B cell (primary cell): ENCODE data around the gene TBX10. TPM values are rescaled to one million over a fixed set of nuclear protein-coding genes. Genes with fewer than 3 reads are reported as not detected.

Source experiments
- ATAC-seq: fragments of 200-7000 bp; cut with Tn5 transposase; one replicate; pipeline ENCODE4 v1.10.0; 2021; ENCODE audit warnings: low read depth, mild to moderate bottlenecking, moderate number of reproducible peaks, moderate library complexity
- CTCF ChIA-PET: fragments of 350-600 bp; sonication (Branson Sonifier 250); formaldehyde crosslinking; loops from one replicate; lab custom pipeline; 2021; ENCODE audit warnings: antibody characterized with exemption, inconsistent platforms; lab: Charles Lee
- POLR2A ChIA-PET: fragments of 350-600 bp; sonication (Branson Sonifier 250); formaldehyde crosslinking; loops from one replicate; lab custom pipeline; 2021; ENCODE audit warnings: antibody characterized with exemption; lab: Charles Lee
- DNase-seq: peaks from one replicate; pipeline ENCODE4 v3.0.0; 2013
- H2AFZ ChIP-seq: 2 replicates; pipeline ENCODE4 v1.6.1; 2012; ENCODE audit warnings: mild to moderate bottlenecking, low read depth, low read length; ENCODE audit not compliant: insufficient read depth, poor library complexity, severe bottlenecking
- H3K27ac ChIP-seq, 2 donors: 1 replicate in 1 of 2; 2 replicates in 1 of 2; pipeline ENCODE4 v1.5.1; 2012 to 2013; ENCODE audit warnings: low read length in 2 of 2, mild to moderate bottlenecking in 2 of 2, moderate library complexity in 1 of 2
- H3K27me3 ChIP-seq, 4 experiments: fragments of 200-600 bp in 1 of 4; sonication (generic) in 1 of 4; replicated peaks in 1 of 4; 1 replicate in 2 of 4; 2 replicates in 2 of 4; pipeline versions ENCODE4 v1.6.1 to v1.7.0; 2013 to 2016; ENCODE audit warnings: low read length in 3 of 4, mild to moderate bottlenecking in 2 of 4, mixed read lengths in 1 of 4, moderate library complexity in 1 of 4; ENCODE audit not compliant: insufficient read depth in 4 of 4, control insufficient read depth in 3 of 4; ENCODE audit errors: control extremely low read depth in 1 of 4
- H3K36me3 ChIP-seq, 2 experiments: replicated peaks in 1 of 2; 1 replicate in 1 of 2; 2 replicates in 1 of 2; pipeline versions ENCODE4 v1.6.1 to v1.7.1; 2013; ENCODE audit warnings: low read length in 1 of 2; ENCODE audit not compliant: insufficient read depth in 2 of 2, control insufficient read depth in 1 of 2; ENCODE audit errors: control extremely low read depth in 1 of 2, extremely low read depth in 1 of 2
- H3K4me1 ChIP-seq, 2 donors: fragments of 200-600 bp in 1 of 2; sonication (generic) in 1 of 2; 1 replicate in 1 of 2; 2 replicates in 1 of 2; pipeline versions ENCODE4 v1.5.1 to v1.6.1; 2013 to 2017; ENCODE audit warnings: low read length in 2 of 2; ENCODE audit not compliant: control insufficient read depth in 2 of 2, insufficient read depth in 2 of 2
- H3K4me2 ChIP-seq: replicated peaks from 2 replicates; pipeline ENCODE3; 2012; ENCODE audit warnings: mild to moderate bottlenecking, low read depth, low read length; ENCODE audit not compliant: poor library complexity, severe bottlenecking
- H3K4me3 ChIP-seq, 5 experiments: fragments of 200-600 bp in 1 of 5; sonication (generic) in 1 of 5; 1 replicate in 3 of 5; 2 replicates in 2 of 5; pipeline versions ENCODE4 v1.5.1 to v1.7.0; 2011 to 2016; ENCODE audit warnings: low read length in 4 of 5, mild to moderate bottlenecking in 4 of 5, low read depth in 2 of 5, control low read depth in 1 of 5, moderate library complexity in 1 of 5; ENCODE audit not compliant: insufficient read depth in 1 of 5; ENCODE audit errors: control extremely low read depth in 1 of 5, extremely low read depth in 1 of 5
- H3K79me2 ChIP-seq: fragments of 200-600 bp; sonication (generic); one replicate; pipeline ENCODE4 v1.6.0; 2016; ENCODE audit warnings: low read length; ENCODE audit not compliant: control insufficient read depth, insufficient read depth
- H3K9ac ChIP-seq: fragments of 200-600 bp; sonication (generic); 2 replicates; pipeline ENCODE4 v1.6.1; 2017; ENCODE audit warnings: mild to moderate bottlenecking, low read length, moderate library complexity
- H3K9me3 ChIP-seq, 3 donors: one replicate each; pipeline versions ENCODE4 v1.6.1 to v1.7.1; 2013; ENCODE audit warnings: low read length in 2 of 3; ENCODE audit not compliant: control insufficient read depth in 2 of 3, insufficient read depth in 1 of 3; ENCODE audit errors: control extremely low read depth in 1 of 3
- H4K20me1 ChIP-seq: 2 replicates; pipeline ENCODE4 v1.6.0; 2012; ENCODE audit warnings: mild to moderate bottlenecking, low read length; ENCODE audit not compliant: insufficient read depth, control insufficient read depth, poor library complexity, severe bottlenecking
- H3K27ac Mint-ChIP-seq: one replicate; pipeline ENCODE4 v1.8.0; 2021; ENCODE audit warnings: mixed read lengths
- H3K27me3 Mint-ChIP-seq: one replicate; pipeline ENCODE4 v1.8.0; 2021; ENCODE audit warnings: mixed read lengths
- H3K4me1 Mint-ChIP-seq: one replicate; pipeline ENCODE4 v1.8.0; 2021; ENCODE audit warnings: mixed read lengths
- H3K4me3 Mint-ChIP-seq: one replicate; pipeline ENCODE4 v1.8.0; 2021; ENCODE audit warnings: mixed read lengths
- H3K9me3 Mint-ChIP-seq: one replicate; pipeline ENCODE4 v1.8.0; 2022; ENCODE audit warnings: mixed read lengths; ENCODE audit not compliant: insufficient read depth
- EZH2 ChIP-seq: IDR thresholded peaks from 2 replicates; pipeline ENCODE4 v1.6.1; 2012; ENCODE audit warnings: borderline replicate concordance, low read depth, mild to moderate bottlenecking, moderate library complexity, low read length; ENCODE audit not compliant: insufficient read depth, poor library complexity, severe bottlenecking
- WGBS: methylation state at CpG from one replicate; pipeline ENCODE4 v1.1.5; 2013; ENCODE audit warnings: missing lambda C conversion rate; ENCODE audit not compliant: insufficient coverage; 5-methylcytosine and 5-hydroxymethylcytosine counted together
- intact Hi-C: fragments of 100-400 bp; cut with micrococcal nuclease; formaldehyde crosslinking; loops from one replicate; pipeline ENCODE4 v1.10.0; 2022
- polyA plus RNA-seq: library from polyadenylated mRNA; depleted of rRNA; stranded (reverse); fragments of >200 nt; gene quantifications from 2 replicates; pipeline ENCODE4 v1.2.3, GENCODE V29; 2012
- total RNA-seq, 2 donors: library from RNA; stranded (reverse); fragments of 120-200 nt in 1 of 2; gene quantifications; 1 replicate in 1 of 2; 2 replicates in 1 of 2; pipeline versions ENCODE4 v1.2.3 to v1.2.4, GENCODE V29; 2013 to 2022
- TF ChIP-seq, protein P1 (sequence below): fragments of 200-600 bp; IDR thresholded peaks from one replicate; pipeline ENCODE4 v1.8.0; 2022; ENCODE audit warnings: antibody characterized with exemption, mild to moderate bottlenecking

The TBX10 gene
- total and polyA plus RNA-seq, 2 donors (not counting 1 experiment from before 2014, with no cell fraction given), result not detected

GRCh38 chr11:67613960-67614715, 25.4 kb downstream of the TBX10 start:
- Histone ChIP-seq H3K4me1 (peaks cover 32 to 38% of the 10 kb centered on the region in 2 donors), H3K27ac (peak overlapping the region; percentile 97 to 98), H4K20me1 (no peaks in the 10 kb centered on the region), H3K4me2 (peak overlapping the region; percentile 79), H3K9me3 (no peaks in the 10 kb centered on the region), H3K4me3 (peak overlapping the region in 4 of 5 experiments; percentile 38 to 58 (median 50)), H3K27me3 (no peaks in the 10 kb centered on the region), H3K79me2 (peaks cover 4% of the 10 kb centered on the region), H3K9ac (peak overlapping the region; percentile 65), H2AFZ (peak overlapping the region; percentile 79), H3K36me3 (peaks cover 0 to 33% of the 10 kb centered on the region in 2 experiments)
- Mint-ChIP-seq H3K27ac (peak overlapping the region; percentile 99), H3K4me1 (peaks cover 45% of the 10 kb centered on the region), H3K9me3 (no peaks in the 10 kb centered on the region), H3K27me3 (no peaks in the 10 kb centered on the region), H3K4me3 (peak overlapping the region; percentile 83)
- CTCF ChIA-PET, result interaction anchor here (0.6 to 8.0 kb wide), 15 partner anchors 12 to 268 kb away, joined by 3 to 85 read pairs (median 5); partner anchors contain the start of genes GSTP1 and NUDT8
- TF ChIP-seq, protein P1, sequence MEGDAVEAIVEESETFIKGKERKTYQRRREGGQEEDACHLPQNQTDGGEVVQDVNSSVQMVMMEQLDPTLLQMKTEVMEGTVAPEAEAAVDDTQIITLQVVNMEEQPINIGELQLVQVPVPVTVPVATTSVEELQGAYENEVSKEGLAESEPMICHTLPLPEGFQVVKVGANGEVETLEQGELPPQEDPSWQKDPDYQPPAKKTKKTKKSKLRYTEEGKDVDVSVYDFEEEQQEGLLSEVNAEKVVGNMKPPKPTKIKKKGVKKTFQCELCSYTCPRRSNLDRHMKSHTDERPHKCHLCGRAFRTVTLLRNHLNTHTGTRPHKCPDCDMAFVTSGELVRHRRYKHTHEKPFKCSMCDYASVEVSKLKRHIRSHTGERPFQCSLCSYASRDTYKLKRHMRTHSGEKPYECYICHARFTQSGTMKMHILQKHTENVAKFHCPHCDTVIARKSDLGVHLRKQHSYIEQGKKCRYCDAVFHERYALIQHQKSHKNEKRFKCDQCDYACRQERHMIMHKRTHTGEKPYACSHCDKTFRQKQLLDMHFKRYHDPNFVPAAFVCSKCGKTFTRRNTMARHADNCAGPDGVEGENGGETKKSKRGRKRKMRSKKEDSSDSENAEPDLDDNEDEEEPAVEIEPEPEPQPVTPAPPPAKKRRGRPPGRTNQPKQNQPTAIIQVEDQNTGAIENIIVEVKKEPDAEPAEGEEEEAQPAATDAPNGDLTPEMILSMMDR, result peak; percentile 40
- TF ChIP-seq EZH2, result no peak
- DNase-seq, result peak; percentile 97
- peak; percentile 95 for ATAC-seq
- POLR2A ChIA-PET, result interaction anchor here (0.7 to 3.8 kb wide), 11 partner anchors 15 to 270 kb away, joined by 3 to 31 read pairs (median 3); partner anchors contain the start of genes GSTP1 and NUDT8
- intact Hi-C loops, result loop anchor here (1.0 to 5.0 kb wide), 4 partner anchors 8 to 33 kb away; partner anchors contain the start of genes GSTP1, NDUFV1 and NUDT8
- WGBS, result 8% methylated on average over 23 of the region's 23 CpGs
